Esophagus mucosa (tissue), 1 donor: ENCODE results near the gene MACROD2. TPM values are rescaled to one million over a fixed set of nuclear protein-coding genes. Genes with fewer than 3 reads are reported as not detected.
A peak's percentile ranks its signal among the peaks of the same experiment; 100 is the strongest.

Experiments used
- ATAC-seq: fragments of 200-7000 bp; cut with Tn5 transposase; one replicate; pipeline ENCODE4 v1.9.1; 2020
- total RNA-seq: library from RNA; stranded (reverse); gene quantifications from one replicate; pipeline ENCODE4 v1.2.4, GENCODE V29; 2023
- donor health status: DM: yes; HTN: yes; CAD: no.

MACROD2 gene
- total RNA-seq, 1 donor from 2014 or later: 2.2 TPM

DNA sequence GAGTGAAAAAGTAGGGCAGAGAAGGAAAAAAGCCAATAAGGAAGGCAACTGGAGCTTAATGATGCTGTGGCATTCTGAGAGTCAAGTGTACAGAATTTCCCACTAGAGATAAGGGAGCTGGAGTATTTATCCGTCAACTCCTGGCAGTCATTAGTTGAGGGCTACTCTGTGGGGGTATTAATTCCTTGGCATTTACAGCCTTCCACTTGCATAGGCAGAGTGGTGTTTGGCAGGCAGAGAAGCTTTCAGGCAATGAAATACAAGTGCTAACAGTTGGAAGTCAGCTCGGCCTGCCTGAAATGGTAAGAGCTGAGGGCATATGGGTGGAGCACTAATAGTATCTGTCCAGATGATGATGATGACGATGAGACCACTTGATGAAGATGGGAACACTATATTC lies 549.4 kb downstream of the MACROD2 start:
- no peak for ATAC-seq

DNA sequence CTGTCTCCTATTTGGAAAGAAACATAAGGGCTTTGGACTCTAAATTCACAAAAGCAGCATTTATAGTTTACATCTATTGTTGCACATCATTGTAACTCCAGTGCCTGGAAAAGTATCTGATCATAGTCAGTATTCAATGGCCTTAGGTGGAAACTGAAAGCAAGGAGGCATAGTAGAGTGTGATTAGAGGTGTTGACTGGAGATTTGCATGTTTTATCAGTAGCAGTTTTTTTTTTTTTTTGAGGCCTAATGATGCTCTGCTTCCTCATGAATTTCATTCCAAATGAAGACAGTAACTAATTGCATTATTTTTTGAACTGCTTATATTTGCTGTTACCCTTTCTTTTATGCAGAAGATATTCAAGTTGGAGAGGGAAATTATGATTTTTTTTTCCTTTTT lies 555.3 kb downstream of the MACROD2 start:
- no peak for ATAC-seq

DNA sequence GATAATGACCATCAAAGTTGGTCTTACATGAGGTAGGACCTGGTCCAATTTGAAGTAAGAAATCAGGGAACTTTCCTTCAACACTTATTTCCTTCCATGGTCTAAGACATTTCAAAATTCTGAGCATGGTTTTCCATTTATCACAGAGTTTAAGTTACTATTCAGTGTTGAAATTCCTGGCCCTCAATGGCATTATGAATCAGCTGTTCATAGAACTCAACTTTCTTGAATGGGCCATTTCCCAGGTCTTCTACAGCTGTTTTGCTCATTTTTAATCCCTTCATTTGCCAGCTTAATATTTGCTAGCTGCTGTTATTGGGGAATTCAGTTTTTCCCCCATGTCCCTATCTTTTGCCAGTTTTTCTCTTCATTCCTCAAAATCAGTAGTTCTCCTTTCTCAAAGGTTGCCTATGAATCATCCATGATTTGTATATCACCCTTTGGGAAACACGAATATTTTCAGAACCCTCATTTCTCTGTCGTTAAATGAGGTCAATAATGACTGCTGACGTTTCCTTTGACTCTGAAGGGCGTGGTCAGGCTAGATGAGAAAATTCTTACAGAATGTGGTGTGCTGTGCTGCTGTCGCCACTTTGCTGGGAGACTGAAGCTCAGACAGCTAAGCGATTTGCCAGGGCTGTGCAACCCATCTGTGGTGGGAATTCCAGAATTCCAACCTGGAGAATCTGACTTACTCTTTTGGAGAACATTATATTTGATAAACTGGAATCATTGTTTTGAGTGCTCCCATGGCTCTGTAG lies 558.6 kb downstream of the MACROD2 start:
- ATAC-seq: no peak

GRCh38 chr20:14555676-14556075 lies 560.4 kb downstream of the MACROD2 start:
- ATAC-seq: no peak

DNA sequence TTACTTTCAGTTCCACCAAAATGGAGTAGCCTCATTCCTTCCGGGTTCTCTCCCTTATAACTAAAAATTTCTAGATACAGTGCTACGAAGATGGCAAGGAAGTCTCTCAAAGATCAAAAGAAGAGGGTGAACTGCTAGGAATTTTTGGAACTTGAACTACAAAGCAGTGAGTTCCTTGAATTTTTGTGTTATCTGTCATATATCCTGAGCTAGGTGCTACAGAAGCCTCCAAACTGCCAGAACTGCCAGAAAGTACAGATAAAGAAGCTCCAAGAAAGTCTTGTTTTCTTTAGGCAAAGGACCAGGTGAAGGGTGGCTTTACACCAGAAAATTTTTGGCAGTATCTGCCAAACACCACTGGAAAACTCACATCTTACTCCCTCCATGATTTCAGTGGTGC lies 560.9 kb downstream of the MACROD2 start:
- ATAC-seq: no peak

GRCh38 chr20:14559612-14560011 lies 564.3 kb downstream of the MACROD2 start:
- ATAC-seq: no peak

DNA sequence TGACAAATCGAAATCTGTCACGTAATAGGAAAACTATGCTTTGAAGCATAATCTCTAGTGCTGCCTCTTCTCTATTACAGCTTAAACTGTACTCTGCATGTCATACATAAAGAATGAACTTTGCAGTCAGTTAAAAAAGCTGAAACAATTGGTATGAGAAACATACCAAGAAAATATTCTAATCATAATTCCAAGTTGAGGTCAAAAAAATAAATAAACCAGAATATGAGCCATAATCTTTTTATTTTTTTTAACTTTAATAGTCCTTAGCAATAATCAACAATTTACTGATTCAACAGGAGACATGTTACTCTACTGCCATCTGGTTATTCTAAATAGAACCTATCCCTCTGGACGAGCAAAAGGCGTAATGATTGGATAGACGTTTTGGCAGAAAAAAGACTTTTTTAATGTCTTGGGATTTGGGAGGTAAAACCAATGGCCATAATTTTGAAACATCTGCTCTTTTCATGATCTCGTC lies 566.5 kb downstream of the MACROD2 start:
- ATAC-seq: no peak

GRCh38 chr20:14562981-14563380 lies 567.7 kb downstream of the MACROD2 start:
- ATAC-seq: no peak

- ATAC-seq: no peak
Measured at GRCh38 chr20:14566505-14566904, 571.2 kb downstream of the MACROD2 start.

DNA sequence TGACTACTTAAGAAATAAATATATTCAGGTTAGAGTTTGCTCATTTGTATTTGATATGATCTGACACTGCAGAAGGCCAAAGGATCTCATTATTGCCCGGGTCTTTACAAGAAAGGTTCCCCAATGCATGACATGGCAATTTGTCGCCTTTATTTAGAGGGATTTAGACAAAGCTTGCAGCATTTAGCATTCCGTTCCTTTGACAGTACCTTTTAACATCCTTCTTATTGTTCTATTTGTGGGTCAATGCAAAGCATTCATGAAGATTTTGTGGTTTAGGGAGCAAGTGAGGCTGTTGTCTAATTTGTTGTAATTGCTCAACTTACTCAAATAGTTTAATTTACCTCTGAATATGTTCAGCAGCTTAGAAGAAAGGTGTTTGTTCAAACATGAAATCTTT lies 572.9 kb downstream of the MACROD2 start:
- ATAC-seq: no peak

DNA sequence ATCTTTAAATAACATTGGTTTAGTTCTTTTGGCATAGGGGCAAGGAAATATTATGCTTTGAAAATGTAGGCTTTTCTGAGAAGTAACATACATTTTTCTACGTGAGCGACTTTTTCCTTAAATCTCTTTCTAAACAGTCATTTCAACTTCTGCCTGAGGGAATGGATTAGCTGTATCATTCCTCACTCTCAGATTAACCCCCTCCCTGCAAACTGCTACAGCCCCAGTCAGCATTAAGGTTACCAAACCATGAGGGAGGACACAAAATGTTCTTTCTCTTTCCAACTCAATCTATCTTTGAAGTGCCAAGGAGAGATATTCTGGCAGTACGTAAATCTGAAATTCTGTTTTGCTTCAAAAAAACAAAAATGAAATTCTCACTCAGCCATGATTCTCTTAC lies 573.4 kb downstream of the MACROD2 start:
- ATAC-seq: no peak

DNA sequence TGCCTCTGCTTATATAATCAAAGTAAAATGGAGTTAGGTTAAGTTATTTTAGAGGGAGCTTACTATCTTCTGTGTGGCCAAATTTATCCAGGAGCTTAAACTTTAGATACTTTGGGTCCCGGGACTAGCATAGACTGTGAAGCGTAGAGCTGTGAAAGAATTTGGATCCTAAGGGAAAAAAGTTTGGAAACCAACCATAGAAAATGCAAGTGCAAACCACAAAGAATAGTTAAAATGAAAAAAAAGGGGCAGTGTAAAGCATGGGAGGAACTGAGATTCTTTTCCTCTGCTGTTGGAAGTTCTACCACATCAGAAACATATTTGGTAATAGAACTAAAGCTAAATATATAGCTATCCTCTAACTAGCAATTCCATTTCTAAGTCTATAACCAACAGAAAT lies 574.3 kb downstream of the MACROD2 start:
- ATAC-seq: no peak

- ATAC-seq: no peak
Measured at GRCh38 chr20:14570811-14571210, 575.5 kb downstream of the MACROD2 start.

DNA sequence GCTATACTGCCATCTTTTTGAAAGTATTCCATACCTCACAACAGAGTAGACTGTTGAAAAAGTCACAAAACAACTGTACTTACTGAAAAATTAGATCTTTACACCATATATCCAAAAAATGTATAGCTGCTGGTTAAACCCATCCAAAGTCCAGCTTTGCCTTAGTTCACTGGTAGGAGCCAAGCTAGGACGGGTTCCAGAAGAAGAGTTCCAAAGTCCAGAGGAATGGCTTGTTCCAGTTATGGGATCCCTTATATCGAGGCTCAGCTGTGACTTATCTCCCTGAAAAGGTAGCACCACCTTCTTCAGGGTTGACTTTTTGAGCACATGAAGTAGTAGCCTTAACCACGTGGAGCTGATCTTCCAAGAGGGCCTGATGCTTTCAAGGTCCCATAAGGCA lies 578.4 kb downstream of the MACROD2 start:
- no peak for ATAC-seq

- no peak for ATAC-seq
Measured at GRCh38 chr20:14576196-14576877, 581.0 kb downstream of the MACROD2 start.

DNA sequence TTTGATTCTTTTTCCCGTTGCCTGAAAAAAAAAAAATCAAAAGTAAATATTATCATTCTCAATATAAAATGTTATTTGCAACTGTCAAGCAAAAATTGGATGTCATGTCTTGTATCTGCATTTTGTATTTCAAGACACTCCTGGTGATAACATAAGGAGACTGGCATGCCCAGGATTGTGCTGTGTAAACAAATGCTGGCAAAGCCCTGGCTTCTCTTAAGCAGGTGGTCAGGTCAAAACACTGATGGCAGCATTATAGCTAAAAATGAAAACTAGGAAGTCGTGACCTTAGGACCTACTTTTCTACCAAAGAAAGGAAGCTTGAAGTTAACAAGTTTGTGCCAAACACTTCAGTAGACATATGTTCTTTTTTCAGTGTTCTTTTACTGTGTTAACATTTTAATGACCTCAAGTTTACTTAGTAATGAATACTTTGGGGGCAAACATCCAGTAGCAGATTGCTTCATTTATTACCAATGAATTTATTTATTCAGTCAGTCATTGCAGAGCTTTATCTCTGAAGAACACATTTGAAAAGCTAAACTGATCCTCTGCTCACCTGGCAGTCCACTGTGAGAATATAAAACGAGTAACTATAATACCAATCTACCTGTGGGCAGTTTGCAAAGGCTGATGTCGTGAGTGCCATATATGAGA lies 585.2 kb downstream of the MACROD2 start:
- ATAC-seq: no peak

DNA sequence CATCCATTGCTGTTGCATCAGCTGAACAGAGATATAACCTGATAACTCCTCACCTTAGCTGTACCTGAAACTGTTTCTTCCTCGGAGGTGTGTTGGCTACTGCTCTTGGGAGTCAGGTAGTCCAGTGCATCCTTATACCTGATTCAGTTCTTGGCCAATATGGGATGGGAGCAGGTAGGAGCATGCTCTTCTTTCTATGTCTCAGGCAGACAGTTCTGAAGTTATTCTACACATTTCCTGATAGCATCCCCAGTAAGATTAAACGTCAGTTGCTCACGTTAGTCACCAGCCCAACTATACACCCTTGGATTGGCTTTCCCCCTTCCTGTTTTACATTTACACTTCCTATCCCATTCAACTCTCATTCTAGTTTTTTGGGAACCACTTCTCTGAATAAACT lies 586.4 kb downstream of the MACROD2 start:
- no peak for ATAC-seq

DNA sequence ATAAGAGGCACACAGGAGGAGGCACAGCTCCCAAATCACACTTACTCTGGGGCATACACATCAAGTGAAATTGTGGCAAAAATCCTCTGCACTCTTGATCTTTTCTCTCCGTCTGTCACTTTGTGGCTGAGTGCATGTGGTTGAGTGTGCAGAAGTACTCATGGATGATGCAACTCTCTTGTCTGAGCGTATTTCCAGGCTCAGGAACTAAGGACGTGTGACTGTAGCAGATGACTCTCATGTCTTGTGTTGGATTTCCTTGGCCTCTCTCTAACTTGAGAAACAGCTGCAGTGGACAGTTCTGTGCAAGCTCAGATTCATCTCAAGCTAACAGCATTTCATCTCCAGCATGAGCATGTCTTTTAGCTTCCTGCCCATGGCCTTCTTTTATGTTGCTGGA lies 587.5 kb downstream of the MACROD2 start:
- ATAC-seq: peak; percentile 87

DNA sequence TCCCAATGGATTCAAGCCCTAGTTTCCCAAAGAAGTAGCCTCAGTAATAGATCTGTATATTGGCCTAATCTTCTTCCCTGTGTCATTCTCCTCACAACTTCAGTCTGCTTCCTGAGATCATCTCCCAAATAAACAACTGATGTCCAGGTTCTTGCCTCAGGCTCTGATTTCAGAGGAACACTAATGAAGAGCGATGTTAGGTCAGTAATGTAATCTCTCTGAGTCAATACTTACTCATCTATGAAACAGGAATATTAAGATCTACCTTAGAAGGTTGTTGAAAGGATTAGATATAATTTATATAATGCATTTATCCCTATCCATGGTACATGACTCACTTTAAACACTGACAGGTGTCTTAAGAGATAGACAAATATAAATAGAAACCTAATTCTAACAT lies 588.1 kb downstream of the MACROD2 start:
- ATAC-seq: peak; percentile 97

GRCh38 chr20:14589383-14589782 lies 594.1 kb downstream of the MACROD2 start:
- no peak for ATAC-seq

GRCh38 chr20:14595051-14595450 lies 599.7 kb downstream of the MACROD2 start:
- ATAC-seq: no peak

DNA sequence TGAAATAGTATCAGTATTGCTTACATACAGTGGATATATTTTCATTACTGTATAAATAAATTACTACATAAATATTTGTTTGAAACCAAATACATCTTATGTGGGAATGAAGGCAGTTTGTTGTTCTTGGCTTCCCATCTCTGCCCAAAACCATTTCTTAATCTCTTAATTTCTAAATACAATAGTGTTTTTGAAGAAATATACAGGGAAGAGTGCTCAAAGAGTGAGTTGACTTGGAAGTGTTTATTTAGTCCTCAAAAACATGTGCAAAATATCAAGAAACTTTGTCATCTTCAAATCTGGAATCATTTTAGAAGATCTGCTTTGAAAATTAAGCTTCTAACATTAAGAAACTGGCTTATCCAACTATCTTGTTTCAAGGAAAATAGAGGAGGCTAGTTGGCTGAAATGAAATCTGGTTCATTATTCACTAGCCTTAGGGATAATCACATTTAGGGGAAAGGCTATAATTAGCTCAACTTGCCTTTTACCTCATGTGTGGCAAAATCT lies 601.9 kb downstream of the MACROD2 start:
- no peak for ATAC-seq

DNA sequence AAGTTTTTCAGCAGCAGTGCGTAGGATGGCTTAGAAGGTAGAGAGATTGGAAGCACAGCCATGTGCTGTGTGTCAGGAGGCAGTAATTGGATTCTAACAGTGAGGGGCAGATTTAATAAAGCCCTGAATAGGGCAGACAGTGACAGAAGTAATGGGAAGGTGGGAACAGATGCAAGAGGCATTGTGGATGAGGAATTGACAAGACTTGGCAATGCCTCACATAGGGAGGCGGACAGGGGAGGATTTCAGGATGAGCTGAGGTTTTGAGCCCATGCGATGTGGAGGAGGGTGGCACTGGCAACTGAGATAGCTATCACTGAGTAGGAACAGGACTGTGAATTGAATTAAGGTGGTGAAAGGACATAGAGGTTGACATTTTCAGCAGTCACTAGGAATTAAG lies 604.3 kb downstream of the MACROD2 start:
- ATAC-seq: no peak

GRCh38 chr20:14600527-14600926 lies 605.2 kb downstream of the MACROD2 start:
- no peak for ATAC-seq
